Epithelial cell of esophagus (primary cell): ENCODE data around the gene MAD2L2.

Experiments used
- DNase-seq: peaks from one replicate; pipeline ENCODE4 v3.0.0; 2010; ENCODE audit warnings: low read depth
- H3K4me3 ChIP-seq: 2 replicates; pipeline ENCODE4 v1.5.1; 2011; ENCODE audit warnings: mild to moderate bottlenecking, low read length, control low read depth
- CTCF ChIP-seq: IDR thresholded peaks from 2 replicates; pipeline ENCODE4 v1.5.1; 2011; ENCODE audit warnings: low read depth, mild to moderate bottlenecking, low read length, control low read depth, inconsistent platforms; ENCODE audit not compliant: insufficient read depth; ENCODE audit errors: missing control alignments

Gene MAD2L2

GRCh38 chr1:11714831-11715575 lies 34.1 kb upstream of the MAD2L2 start:
- no peak for TF ChIP-seq CTCF
- no peak overlapping the region for H3K4me3 ChIP-seq
- no peak for DNase-seq

GRCh38 chr1:11713095-11713494 lies 32.1 kb upstream of the MAD2L2 start:
- DNase-seq = no peak
- no peak for TF ChIP-seq CTCF

GRCh38 chr1:11712285-11712684 lies 31.3 kb upstream of the MAD2L2 start:
- DNase-seq = no peak
- TF ChIP-seq CTCF = no peak
- no peak overlapping the region for H3K4me3 ChIP-seq

More at GRCh38 chr1:11713095-11713494, 32.1 kb upstream of the MAD2L2 start:
- no peak overlapping the region for H3K4me3 ChIP-seq

- no peak overlapping the region for H3K4me3 ChIP-seq
- TF ChIP-seq CTCF = no peak
- DNase-seq = no peak
Observed at GRCh38 chr1:11711490-11711889, 30.5 kb upstream of the MAD2L2 start.

- TF ChIP-seq CTCF = no peak
- H3K4me3 ChIP-seq = no peak overlapping the region
- DNase-seq = no peak
Observed at GRCh38 chr1:11708554-11709350, 27.8 kb upstream of the MAD2L2 start.

- no peak for DNase-seq
- TF ChIP-seq CTCF = no peak
Observed at GRCh38 chr1:11707621-11708276, 26.8 kb upstream of the MAD2L2 start.

More at GRCh38 chr1:11707621-11708276, 26.8 kb upstream of the MAD2L2 start:
- H3K4me3 ChIP-seq = no peak overlapping the region
